C4-2B (cell line): ENCODE measurements around the gene ABCA6.

Source experiments
- H3K27ac ChIP-seq: fragments of 450-650 bp; 2 replicates; pipeline ENCODE4 v1.5.1; 2017
- ZFX ChIP-seq: fragments of 450-650 bp; IDR thresholded peaks from 2 replicates; pipeline ENCODE4 v1.6.1; 2017
- TF ChIP-seq, protein P1 (sequence below): fragments of 450-650 bp; conservative IDR thresholded peaks from 2 replicates; pipeline ENCODE4 v1.5.1; 2017; ENCODE audit warnings: mild to moderate bottlenecking

The ABCA6 gene

GRCh38 chr17:69159418-69159817 lies 17.7 kb upstream of the ABCA6 start:
- no peak overlapping the region for H3K27ac ChIP-seq
- TF ChIP-seq, protein P1, sequence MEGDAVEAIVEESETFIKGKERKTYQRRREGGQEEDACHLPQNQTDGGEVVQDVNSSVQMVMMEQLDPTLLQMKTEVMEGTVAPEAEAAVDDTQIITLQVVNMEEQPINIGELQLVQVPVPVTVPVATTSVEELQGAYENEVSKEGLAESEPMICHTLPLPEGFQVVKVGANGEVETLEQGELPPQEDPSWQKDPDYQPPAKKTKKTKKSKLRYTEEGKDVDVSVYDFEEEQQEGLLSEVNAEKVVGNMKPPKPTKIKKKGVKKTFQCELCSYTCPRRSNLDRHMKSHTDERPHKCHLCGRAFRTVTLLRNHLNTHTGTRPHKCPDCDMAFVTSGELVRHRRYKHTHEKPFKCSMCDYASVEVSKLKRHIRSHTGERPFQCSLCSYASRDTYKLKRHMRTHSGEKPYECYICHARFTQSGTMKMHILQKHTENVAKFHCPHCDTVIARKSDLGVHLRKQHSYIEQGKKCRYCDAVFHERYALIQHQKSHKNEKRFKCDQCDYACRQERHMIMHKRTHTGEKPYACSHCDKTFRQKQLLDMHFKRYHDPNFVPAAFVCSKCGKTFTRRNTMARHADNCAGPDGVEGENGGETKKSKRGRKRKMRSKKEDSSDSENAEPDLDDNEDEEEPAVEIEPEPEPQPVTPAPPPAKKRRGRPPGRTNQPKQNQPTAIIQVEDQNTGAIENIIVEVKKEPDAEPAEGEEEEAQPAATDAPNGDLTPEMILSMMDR, result no peak
- no peak for TF ChIP-seq ZFX

GRCh38 chr17:69154267-69154666 lies 12.6 kb upstream of the ABCA6 start:
- no peak overlapping the region for H3K27ac ChIP-seq
- TF ChIP-seq, protein P1, result no peak
- TF ChIP-seq ZFX, result no peak

DNA sequence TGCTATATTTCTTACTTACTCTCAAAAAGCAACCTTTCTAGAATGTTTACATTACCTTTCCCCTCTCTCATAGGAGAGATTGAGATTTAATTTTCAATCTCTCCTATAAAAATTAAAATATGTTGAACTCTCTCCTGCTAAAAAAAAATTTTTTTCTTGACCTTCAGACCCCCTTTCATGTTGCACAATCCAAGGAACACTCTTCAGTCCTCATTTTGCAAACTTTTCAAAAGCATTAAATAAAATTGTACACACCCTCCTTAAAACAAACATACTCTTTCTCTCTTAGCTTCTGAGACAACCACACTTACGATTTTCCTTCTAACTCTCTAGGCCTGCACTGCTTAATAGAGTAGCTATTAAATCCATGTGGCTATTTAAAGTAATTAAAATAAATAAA lies 8.6 kb upstream of the ABCA6 start:
- H3K27ac ChIP-seq, result no peak overlapping the region
- TF ChIP-seq, protein P1, result no peak
- no peak for TF ChIP-seq ZFX

DNA sequence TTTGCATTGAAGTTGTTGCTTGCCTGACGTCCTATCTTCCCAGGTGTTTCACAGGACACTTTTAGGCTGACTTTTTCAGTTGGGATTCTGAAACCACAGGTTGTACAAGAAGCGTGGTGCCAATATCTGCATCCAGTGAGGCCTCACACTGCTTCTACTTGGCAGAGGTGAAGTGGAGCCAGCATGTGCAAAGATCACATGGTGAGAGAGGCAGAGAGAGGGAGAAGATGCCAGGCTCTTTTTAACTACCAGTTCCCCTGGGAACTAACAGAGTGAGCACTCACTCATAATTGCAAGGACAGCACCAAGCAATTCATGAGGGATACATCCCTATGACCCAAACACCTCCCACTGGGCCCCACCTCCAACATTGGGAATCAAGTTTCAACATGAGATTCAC lies 5.8 kb upstream of the ABCA6 start:
- TF ChIP-seq ZFX, result no peak
- TF ChIP-seq, protein P1, result no peak
- no peak overlapping the region for H3K27ac ChIP-seq

- no peak for TF ChIP-seq ZFX
- TF ChIP-seq, protein P1, result no peak
- H3K27ac ChIP-seq, result no peak overlapping the region
Measured at GRCh38 chr17:69144331-69145255, 2.9 kb upstream of the ABCA6 start.

GRCh38 chr17:69143683-69144231 lies 2.1 kb upstream of the ABCA6 start:
- TF ChIP-seq, protein P1, result no peak
- TF ChIP-seq ZFX, result no peak

DNA sequence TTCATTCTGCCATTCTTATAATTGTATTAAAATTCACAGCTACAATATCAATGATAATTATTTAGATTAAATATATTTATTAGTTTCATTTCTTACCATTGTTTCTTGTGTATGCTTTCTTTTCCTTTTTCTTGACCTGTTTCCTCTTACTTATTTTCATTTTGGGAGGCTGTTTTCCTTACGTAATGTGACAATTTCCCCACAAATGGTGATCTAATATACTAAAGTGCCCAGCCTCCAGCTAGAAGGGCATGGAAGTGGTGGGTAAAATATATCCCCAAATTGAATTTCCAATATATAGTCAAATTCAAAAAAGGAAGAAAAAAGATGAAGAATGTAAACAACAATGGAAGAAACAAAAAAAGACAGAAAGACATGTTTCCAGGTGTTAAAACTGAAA lies 1.5 kb upstream of the ABCA6 start:
- H3K27ac ChIP-seq, result no peak overlapping the region
- TF ChIP-seq ZFX, result no peak
- TF ChIP-seq, protein P1, result no peak

More at GRCh38 chr17:69143683-69144231, 2.1 kb upstream of the ABCA6 start:
- H3K27ac ChIP-seq, result no peak overlapping the region
